DMS53 (cell line): ENCODE measurements around the gene STOML1.

Source experiments
- DNase-seq: peaks from one replicate; lab custom pipeline; 2025; lab: John Stamatoyannopoulos, UW

STOML1 gene, protein sequence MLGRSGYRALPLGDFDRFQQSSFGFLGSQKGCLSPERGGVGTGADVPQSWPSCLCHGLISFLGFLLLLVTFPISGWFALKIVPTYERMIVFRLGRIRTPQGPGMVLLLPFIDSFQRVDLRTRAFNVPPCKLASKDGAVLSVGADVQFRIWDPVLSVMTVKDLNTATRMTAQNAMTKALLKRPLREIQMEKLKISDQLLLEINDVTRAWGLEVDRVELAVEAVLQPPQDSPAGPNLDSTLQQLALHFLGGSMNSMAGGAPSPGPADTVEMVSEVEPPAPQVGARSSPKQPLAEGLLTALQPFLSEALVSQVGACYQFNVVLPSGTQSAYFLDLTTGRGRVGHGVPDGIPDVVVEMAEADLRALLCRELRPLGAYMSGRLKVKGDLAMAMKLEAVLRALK

DNA sequence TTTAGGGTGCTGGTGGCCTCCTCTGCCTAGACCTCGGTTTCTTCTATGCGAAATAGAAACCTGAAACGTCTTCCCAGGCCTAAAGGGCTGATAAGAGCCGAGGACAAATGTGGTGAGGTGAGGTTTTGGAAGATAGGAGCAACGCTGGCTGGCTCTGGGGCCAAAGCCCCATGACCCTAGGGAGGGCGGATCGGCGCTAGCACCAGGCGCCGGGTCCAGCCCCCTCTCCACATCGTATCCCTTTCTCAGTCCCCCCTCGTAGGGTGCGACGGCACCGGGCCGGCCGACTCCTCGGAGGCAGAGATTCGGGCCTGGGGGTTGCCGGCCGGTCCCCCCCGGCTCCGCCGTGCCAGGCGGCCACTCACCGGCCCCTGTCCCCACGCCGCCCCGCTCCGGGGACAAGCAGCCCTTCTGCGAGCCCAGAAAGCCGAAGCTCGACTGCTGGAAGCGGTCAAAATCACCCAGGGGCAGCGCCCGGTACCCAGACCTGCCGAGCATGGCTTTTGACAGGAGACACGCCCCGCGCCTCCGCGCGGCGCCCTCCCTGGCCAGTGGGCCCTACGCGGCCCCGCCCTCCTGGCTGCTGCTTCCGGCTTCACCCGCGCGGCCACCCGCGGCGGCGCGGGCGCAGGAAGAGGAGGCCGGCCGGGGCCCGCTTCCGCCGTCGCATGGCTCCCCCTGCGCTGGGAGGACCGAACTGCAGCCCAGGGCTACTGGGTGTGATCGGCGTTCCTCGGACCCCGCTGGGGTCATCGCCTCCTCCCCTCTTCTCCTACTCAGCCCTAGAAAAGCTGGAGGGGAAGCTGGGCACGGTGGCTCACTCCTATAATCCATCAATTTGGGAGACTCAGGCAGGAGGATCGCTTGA is at the start of gene STOML1:
TSS of gene STOML1 (minus strand) at position 570 of the 868 bp plus-strand sequence. CDS start at position 498, 72 bp downstream.
- peak; percentile 95 for DNase-seq

DNA sequence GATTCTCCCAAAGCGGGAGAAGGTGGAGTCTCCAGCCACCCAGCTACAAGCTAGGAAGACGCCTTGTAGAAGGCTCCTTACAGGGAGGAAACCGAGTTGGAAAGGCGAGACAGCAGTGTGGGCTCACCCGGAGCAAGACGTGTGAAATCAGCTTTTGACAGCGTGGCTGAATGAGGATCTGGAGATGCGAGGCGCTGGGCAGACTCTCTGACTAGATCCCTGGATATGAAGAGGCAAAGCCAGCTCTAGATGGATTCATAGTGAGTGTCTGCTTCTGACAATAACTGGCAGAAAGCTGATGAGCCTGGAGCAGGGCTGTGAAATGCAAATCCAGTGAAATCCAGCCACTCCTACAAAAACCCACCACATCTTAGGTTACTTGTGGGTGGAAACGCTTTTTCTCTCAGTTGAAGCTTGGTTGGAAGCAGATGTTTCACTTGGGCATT is 49.2 kb upstream of the STOML1 start:
- no peak for DNase-seq

DNA sequence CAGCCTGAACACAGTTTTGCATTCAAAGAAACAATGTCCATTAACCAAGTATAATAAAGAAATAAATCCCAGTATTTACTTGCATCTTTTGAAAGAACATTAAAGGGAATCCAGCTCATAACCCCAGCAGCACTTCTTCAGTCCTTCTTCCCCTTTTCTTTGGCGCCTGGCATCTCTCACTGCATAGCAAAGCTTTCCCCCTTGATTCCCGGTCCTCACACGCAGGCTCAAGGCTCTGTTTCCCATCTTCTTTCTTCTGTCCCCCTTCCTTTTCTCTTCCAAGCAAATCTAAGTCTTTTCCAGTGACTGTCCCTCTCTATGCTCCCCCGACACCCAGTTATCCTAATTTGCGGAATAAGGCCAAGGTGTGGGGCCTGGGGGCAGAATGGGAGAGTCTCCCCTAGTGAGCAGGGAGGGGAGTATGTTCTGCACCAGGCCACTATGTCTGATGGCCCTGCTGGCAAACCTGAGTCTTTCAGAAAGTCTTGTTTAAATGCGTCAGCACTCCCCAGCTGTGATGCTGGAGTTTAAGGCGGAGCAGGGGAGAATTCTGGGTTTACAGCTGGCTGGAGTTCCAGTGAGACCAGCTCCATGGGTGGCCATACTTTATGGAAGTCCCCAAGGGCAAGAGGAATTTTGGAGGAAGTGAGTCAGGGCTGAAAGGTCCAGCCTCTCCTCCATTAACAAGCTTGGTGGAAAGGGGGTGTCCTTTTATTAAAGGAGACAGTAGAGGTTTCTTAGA is 48.2 kb upstream of the STOML1 start:
- no peak for DNase-seq

DNA sequence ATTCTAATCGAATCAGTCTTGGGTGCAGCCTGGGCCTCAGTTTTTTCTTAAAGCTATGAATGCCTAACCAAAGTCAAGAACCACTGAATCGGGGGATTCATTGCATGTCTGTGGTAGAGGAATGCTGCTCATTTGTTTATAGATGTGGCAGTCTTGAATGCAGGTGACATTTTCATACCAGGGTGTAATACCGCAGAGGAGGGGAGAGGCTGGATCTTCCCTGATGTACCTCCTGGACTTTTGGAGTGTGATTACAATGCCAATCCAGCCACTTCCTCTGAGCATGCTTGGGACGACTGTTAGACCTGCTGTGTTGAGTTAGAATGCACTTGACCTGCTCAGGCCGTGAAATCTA is 47.5 kb upstream of the STOML1 start:
- DNase-seq: no peak

DNA sequence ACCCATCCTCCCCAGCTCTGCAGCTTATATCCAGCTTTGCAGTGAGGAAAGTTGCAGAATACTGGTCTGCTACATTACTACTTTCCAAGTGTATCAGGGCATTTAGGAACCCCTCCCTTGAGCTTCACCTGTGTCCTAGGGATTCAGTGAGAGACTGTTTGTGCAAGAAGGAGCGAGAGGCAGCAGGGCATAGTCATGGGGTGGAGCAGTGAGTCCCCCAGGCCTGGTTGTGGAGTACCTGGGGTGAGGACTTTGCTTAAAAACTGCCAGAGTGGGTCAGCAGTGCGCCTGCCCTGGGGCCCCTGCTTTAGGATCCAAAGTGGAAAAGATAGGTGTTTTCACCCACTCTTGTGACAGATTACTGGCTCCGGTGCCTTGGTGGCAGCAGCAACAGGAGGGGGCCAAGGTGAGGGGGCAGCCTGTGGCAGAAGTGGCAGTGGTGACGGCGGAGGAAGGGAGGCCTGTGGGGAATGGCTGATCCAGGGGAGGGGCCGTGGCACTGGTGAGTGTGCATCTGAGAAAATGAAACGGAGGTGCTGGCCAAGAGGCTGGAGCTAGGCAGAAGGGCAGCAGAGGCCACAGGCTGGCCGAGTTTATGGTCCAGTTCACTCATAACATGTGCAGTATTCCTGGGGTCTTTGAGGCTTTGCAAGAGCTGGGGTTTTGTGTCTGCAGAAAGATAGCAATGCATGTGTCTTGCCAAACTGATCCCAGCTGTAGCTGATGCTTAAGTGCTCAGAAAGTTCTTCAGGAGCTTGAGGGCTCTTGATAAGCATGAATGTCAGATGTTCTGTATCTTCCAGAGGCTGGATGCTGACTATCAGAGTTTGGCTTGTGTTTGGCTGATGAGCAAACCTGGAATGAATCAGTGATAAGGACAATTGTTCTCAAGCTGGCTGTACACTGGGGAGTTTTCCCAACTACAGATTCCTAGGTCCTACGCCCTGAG is 46.9 kb upstream of the STOML1 start:
- DNase-seq: no peak

DNA sequence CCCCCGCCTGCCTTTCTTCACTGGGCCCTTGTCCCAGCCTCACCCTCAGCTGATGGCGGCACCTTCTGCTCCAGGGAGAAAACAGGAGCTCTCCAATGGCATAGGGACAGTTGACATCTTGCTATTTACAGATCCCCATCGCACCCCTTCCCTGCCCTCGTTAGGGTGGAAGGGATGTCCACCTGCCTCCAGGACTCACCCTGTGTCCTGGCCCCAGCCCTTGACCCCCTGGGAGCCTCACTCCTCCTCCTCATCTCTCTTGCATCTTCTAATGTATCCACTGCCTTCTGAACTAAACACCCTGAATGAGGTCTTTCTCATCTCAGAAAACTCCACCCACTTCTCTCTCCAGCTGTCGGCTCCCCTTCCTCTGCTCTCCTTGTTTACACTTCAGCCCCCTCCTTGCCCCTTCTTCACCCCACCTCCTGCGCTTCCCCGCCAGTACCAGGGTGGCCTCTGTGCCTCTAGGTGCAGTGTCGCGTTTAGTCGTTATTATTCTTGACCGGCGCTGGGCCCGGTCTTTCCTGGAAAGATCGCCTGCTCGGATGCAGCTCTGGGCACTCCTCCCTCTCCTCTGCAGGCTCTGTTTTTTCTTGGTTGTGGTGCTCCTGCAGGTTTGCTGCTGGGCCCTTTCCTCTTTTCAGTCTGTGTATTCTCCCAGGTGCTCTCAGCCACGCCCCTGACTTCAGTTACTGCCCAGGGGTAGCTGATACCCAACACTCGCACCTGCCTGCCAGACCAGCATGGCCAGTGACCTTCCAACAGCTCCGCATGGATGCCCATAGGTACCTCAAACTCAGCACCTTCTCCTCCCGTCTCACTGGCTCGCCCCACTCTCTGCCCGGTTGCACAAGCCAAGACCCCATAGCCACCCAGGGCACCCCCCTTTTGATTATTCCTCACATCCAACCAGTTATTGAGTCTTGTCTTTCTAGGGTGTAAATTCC is 45.3 kb upstream of the STOML1 start:
- no peak for DNase-seq

DNA sequence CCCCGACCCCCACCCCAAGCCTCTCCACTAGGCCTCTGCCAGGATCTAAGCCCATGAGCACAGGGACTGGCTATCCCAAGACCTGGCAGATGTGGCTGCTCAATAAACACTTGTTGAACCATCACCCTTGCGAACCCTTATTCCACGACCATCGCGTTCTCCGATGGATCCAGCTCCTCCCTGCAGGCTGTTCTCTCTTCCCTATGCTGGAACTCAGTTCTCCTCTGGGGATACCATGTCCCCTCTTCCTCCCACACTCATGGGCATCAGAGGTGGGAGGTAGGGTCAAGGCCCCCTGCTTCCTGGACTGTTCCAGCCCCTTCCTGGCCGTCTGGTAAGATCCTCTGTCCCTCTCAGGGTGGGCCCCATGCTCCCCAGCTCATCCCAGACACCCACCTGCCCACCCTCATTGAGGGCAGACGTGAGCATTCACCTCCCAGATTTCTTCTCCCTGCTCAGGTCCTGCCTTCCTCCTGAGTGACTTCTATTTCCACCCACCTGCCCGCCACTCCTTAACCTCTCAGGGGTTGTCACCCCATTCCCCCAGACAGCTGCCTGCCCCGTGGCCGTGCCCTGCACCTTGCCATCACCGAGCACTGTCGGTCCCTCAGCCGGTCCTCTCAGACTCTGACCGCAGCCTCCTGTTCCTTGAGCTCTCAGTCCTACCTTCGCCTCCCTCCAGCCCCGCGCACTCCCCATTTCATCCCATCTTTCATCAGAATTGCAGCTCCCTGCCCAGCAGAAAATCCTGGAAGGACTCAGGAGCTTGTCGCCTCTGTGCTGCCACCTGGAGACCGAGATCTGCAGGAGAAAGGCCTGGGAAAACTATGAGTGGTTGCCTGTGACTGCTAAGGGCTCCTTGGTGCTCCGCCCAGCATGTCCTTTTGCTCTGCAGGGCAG is 44.4 kb upstream of the STOML1 start:
- DNase-seq: peak; percentile 78

DNA sequence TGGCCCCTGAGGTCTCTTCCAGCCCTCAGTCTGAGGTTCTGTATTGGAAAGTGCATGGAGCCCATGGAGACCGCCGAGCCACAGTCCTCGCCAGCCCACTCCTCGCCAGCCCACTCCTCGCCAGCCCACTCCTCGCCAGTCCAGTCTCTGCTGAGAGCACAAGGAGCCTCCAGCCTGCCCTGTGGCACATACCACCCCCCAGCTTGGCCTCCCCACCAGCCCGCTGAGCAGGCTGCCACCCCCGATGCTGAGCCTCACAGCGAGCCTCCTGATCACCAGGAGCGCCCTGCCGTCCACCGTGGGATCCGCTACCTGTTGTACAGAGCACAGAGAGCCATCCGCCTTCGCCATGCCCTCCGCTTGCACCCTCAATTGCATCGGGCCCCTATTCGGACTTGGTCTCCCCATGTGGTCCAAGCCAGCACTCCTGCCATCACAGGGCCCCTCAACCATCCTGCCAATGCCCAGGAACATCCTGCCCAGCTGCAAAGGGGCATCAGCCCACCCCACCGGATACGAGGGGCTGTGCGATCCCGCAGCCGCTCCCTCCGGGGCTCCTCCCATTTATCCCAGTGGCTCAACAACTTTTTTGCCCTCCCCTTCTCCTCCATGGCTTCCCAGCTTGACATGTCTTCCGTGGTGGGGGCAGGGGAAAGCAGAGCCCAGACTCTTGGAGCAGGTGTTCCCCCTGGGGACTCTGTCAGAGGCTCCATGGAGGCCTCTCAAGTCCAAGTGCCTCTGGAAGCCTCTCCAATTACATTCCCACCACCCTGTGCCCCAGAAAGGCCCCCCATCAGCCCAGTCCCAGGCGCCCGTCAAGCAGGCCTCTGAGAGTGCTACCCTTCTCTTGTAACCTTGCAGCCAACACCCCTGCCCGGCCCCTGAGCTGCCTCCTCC is 43.3 kb upstream of the STOML1 start:
- DNase-seq: no peak

DNA sequence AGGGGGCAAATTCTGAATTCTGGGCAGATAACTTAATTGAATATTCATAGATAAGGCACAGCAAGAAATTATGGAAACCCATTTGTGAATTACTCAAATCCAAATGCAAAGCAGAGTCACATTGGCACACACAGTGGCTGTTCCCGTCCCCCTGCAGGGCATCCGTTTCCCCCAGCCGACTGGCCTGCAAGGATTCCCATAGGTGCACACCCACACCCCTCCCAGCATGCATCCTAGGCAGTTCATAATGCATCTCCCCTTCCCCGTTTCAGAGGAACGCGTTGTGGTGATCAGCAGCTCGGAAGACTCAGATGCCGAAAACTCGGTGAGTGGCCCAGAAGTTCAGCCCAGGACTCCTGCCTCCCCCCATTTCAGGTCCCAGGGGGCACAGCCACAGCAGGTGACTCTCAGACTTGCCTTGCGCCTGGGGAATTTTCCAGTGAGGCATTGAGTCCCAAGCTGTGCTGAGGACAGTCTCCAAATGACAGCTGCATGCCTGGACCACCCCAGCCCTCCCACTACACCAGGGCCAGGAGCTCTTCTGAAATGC is 42.2 kb upstream of the STOML1 start:
- no peak for DNase-seq

DNA sequence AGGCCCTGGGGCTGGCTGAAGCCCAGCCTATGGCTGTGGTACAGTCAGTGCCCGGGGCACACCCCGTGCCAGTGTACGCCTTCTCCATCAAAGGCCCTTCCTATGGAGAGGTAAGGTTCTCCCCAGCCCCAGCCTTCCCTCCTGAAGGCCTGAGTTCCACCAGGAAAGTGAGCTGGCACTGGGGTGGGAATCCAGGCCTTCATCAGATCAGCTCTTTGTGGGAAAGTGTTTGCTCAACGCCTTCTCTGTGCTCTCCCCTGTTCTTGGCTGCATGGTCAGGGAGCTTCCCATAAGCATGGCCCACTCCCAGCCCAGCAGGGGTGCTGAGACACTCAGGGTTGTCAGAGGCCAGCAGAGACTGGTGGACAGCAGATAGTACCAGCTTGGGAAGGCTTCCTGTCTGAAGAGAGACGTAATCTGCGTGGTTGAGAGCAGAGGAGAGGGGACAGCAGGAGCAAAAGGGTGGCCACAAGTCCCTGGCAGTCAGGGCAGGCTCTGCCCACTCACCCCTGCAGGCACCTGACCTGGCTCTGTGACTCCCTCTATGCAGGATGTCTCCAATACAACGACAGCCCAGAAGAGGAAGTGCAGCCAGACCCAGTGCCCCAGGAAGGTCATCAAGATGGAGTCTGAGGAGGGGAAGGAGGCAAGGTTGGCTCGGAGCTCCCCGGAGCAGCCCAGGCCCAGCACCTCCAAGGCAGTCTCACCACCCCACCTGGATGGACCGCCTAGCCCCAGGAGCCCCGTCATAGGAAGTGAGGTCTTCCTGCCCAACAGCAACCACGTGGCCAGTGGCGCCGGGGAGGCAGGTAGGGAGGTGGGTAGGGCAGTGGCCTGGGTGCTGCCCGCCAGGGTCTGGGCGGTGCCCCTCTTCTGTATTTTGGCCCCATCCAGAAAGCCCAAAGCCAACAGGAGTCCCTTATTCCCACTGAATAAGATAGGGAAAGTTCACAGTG is 40.8 kb upstream of the STOML1 start:
- no peak for DNase-seq

DNA sequence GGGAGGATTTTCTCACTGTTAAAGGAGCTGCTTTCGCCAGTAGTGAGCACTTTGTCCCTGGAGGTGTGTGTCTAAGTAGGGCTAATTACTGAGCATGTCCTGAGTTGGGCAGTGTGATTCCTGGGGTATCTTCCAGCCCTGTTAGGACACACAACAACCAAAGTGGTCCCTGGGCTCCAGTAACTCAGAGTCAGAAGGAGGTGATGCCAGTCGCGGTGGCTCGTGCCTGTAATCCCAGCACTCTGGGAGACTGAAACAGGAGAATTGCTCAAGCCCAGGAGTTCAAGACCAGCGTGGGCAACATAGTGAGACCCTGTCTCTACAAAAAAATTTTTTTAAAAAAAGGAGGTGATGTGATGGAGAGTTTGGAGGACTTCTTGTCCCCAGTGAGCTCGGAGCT is 40.0 kb upstream of the STOML1 start:
- DNase-seq: no peak

DNA sequence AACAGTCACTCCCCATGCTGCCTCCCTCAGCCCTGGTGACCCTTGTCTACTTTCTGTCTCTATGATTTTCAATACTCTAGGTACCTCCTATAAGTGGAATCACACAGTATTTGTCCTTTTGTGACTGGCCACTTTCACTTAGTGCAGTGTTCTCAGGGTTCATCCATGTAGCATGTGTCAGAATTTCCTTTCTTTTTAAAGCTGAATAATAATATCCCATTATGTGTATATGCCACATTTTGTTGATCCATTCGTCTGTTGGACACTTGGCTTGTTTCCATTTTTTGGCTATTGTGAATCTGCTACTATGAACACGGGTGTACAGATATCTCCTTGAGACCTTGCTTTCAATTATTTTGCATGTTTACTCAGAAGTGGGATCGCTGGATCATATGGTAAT is 36.6 kb upstream of the STOML1 start:
- DNase-seq: no peak

DNA sequence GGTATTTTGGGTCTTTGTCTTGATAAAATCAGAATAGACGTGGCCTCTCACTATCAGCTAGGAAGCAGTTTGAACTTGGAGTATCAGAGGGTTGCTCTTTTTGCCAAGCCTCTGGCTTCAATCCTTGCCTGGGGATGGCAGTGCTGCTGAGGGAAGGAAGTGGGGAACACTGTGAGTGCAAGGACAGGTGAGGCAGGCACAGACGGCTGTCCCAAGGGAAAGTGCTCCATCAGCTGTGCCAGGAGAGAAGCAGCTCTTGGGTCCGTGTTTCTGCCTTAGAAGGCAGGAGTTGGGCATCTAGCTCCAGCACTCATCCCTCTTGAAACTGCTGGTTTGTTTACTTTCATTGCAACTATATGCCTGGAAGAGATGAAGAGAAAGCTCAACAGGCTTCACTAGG is 35.6 kb upstream of the STOML1 start:
- peak; percentile 8 for DNase-seq

DNA sequence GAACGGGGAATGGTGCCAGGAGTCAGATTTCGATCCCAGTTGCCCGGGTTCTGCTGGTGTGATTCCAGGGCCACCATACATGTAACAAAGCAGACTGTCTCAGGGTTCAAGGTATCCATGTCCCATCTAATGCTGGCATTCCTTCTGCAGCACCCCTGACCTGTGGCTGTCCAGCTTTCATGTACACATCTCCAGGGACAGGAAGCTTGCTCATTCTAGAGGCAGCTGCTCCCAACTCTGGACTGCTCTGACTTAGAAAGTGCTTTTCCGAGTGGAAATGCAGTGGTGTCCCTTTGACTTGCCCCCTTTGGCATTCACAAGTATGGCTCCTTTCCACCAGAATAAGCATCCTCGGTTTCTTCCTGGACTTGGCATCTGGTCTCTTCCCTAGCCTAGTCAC is 33.3 kb upstream of the STOML1 start:
- DNase-seq: no peak

DNA sequence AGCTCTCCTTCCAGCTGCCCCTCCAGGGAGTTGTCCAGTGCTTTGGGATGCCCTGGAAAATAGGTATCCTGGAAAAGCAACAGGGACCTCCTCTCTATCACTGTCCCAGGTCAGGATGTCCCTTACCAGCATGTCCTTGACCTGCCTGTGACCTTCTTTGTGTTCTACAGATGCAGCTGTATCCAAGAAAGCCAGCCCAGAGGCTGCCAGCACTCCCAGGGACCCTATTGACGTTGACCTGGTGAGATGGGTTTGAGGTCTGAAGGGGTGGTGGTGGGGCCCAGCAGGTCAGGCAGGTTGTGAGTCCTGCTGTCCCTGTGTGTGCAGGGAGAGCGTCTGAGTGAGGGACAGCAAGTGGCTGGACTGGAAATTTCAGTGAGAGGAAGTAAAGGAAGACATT is 32.6 kb upstream of the STOML1 start:
- no peak for DNase-seq

DNA sequence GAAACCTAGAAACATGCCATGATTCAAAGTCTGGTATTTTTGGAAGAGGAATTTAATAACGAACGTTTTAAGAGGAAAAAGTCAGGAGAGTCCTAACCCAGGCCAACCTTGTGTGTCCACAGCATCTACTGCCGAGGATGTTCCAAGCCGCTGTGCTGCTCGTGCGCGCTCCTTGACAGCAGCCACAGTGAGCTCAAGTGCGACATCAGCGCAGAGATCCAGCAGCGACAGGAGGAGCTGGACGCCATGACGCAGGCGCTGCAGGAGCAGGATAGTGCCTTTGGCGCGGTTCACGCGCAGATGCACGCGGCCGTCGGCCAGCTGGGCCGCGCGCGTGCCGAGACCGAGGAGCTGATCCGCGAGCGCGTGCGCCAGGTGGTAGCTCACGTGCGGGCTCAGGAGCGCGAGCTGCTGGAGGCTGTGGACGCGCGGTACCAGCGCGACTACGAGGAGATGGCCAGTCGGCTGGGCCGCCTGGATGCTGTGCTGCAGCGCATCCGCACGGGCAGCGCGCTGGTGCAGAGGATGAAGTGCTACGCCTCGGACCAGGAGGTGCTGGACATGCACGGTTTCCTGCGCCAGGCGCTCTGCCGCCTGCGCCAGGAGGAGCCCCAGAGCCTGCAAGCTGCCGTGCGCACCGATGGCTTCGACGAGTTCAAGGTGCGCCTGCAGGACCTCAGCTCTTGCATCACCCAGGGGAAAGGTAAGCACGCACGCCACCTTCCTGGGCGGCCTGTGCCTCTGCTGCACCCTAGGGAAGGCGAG is 30.8 kb upstream of the STOML1 start:
- DNase-seq: no peak
